GM19438 (cell line): ENCODE results near the gene SLC8A1.

Experiments used
- ATAC-seq: cut with Tn5 transposase; IDR thresholded peaks from one replicate; pipeline ENCODE4 v1.9.1; 2021; ENCODE audit warnings: low read depth; ENCODE audit not compliant: unreplicated experiment

Gene SLC8A1

GRCh38 chr2:40463112-40463511 lies 11.2 kb upstream of the SLC8A1 start:
- ATAC-seq, result no peak

- no peak for ATAC-seq
These were observed 6.4 kb upstream of the SLC8A1 start for GRCh38 chr2:40458271-40458794.

GRCh38 chr2:40457837-40458236 lies 5.9 kb upstream of the SLC8A1 start:
- ATAC-seq, result no peak

DNA sequence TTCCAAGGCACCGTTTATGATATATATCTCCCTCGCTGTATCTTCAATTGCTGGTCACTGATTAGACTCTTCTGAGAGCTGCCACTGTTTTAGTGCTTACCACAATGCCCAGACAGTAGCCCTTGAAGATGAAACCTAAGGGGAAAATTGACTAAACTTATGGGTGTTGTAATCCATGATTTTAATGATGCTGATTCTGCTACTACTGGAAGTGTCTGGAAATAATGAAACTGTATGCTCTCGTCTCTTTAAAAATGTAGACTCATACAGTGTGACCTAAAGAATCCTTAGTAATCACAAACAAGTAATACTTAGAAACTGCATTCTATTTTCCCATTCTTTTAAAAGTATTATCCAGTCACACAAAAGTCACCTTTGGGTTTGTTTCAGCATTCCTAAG lies 5.5 kb upstream of the SLC8A1 start:
- ATAC-seq, result no peak

- ATAC-seq, result no peak
These were observed 5.0 kb upstream of the SLC8A1 start for GRCh38 chr2:40456926-40457325.

DNA sequence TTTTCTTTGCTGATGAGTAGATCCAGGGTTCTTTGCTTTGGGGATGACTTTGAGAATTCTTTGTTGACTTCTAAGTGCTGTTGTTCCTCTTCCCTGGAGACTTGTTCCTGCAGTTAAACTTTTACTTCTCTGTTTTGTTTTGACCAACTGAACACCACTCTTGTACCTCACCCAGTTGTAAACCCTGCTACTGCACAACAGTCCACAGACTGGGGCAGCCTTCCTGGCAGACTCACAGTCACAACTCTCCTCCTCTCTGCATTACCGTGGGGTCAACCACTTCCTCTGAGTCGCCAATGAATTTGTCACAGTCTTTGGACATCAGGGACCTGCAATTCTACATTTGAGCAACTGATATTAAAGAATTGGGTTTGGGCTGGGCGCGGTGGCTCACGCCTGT lies 3.8 kb upstream of the SLC8A1 start:
- ATAC-seq, result no peak

DNA sequence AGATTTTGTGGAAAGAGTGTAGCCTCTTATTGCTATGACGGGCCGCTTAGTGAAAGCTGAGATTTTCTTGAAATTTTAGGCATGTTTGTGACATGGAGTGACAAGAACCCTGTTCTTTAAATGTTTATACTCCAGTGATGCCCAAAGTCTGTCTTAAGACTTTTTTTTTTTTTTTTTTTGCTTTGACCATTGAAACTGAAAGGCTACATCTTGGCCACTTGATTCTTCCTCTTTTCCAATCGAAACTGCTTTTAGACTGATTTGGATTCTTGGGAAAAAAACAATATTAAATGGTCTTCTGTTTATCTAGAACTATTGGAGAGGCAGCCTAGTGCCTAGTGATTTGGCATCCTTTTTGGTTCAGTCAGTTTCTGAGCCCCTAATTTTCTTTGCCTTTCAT lies 2.4 kb upstream of the SLC8A1 start:
- ATAC-seq, result no peak

- ATAC-seq, result no peak
These were observed 896 bp upstream of the SLC8A1 start for GRCh38 chr2:40452786-40453185.

GRCh38 chr2:40450796-40451430 lies 977 bp downstream of the SLC8A1 start:
- no peak for ATAC-seq

DNA sequence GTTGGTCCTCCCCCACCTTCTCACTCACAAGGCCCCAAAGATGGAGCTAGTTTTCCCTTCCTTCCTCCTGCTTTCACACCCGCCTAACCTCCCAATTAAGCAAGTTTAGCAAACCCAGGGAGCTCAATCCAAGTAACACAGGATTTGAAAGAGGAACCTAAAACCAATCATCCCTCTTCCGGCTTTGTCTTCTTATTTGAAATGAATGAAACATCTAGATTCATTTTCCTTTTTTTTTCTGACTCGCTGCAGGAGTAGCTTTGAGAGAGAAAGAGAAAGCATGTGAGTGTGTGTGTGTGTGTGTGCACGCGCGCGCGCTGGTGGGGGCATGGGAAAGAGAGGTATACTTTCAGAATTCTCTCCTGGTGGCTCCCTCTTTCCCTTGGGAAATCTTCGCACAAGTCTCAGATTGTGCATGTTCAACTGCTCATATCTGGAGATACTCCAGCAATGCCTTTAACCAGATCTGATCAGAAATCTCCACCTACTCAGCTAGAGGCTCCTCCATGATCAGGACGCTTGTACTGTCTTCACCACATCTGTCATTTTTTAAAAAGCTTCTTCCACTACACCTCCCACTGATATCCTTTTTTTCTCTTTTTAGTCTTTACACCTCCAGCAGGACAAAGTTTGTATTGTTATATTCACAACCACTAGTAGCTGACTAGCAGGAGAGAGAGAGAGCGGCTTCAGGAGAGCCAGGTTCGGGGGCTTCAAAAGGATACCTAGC lies 1.7 kb downstream of the SLC8A1 start:
- no peak for ATAC-seq

DNA sequence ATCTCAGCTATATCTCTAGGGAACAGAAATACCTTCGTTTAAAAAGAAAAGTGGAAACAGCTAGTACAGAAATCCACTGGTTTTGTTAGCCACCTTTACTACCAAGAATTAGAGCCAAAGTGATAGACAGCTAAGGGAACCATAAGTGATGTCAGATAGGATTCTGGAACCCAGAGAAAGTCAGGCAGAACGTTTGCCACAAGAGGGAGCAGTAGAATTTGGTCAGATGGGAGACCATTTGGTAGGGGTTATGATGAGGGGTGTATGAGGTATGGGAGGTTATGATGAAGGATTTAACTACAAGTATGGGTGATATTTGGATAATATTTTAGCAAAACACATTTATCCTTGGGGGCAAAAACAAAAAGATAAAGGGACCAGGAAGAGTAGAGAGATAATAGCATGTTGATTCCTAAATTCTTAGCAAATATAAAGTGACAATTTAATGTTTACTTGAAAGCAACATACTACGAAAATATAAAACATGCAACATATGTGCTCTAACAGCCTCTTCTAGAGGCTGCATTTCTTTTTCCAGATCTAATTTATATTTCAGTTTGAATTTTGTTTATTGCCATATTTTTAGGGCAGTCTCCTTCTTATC lies 3.3 kb downstream of the SLC8A1 start:
- ATAC-seq, result no peak

DNA sequence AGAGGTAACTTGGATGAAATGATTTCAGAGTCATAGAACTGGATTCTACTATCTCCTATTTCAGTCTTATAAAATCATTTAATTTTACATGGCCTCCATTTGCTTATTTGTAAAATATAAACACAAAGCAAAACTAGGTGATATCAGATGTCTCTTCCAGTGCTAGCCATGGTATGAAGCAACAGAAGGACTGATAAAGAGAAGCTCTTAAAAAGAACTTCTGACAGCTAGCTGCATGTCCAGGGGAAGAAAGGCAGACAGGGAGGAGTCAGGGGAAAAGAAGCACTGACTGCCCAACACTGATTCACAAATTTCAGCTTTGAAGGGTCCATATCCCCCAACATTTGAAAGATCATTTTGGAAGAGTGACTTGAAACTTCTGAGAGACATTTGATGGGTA lies 6.4 kb downstream of the SLC8A1 start:
- ATAC-seq, result no peak

DNA sequence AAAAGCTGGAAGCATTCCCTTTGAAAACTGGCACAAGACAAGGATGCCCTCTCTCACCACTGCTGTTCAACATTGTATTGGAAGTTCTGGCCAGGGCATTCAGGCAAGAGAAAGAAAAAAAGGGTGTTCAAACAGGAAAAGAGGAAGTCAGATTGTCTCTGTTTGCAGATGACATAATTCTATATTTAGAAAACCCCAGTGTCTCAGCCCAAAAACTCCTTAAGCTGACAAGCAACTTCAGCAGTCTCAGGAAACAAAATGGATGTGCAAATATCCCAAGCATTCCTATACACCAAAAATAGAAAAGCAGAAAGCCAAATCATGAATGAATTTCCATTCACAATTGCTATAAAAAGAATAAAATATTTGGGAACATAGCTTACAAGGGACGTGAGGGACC lies 11.1 kb downstream of the SLC8A1 start:
- ATAC-seq, result no peak

- no peak for ATAC-seq
These were observed 12.4 kb downstream of the SLC8A1 start for GRCh38 chr2:40439473-40439872.

GRCh38 chr2:40436093-40436475 lies 15.8 kb downstream of the SLC8A1 start:
- no peak for ATAC-seq

GRCh38 chr2:40435426-40436092 lies 16.3 kb downstream of the SLC8A1 start:
- no peak for ATAC-seq

GRCh38 chr2:40434731-40435271 lies 17.1 kb downstream of the SLC8A1 start:
- ATAC-seq, result no peak

DNA sequence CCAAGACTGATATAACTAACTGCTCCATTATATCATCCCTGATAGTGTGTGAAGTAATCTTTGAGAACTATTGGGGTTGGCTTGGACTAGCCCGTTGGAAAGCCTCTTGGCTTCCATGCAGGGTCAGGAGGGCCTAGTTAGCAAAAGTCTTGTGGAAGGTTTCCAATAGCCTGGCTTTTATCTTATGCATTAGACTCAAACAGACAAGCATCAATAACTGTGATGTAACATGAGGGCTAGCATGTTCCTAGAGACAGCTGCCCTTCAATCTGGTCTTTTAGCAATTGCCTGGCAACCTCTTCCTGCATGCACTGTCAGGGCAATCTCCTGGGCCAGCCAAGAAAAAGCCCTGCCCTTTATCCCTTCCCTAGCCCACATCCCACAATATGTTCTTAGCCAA lies 18.2 kb downstream of the SLC8A1 start:
- ATAC-seq, result no peak

- ATAC-seq, result no peak
These were observed 18.9 kb downstream of the SLC8A1 start for GRCh38 chr2:40432921-40433483.

GRCh38 chr2:40431600-40431955 lies 20.3 kb downstream of the SLC8A1 start:
- no peak for ATAC-seq
